ENCODE results near the gene ATL1. TPM values are rescaled to one million over a fixed set of nuclear protein-coding genes. Genes with fewer than 3 reads are reported as not detected.

The ATL1 gene
- total and polyA plus RNA-seq, 2 of the 4 experiments (the other 2 are of a cell fraction): 6.0 to 12.2 TPM

DNA sequence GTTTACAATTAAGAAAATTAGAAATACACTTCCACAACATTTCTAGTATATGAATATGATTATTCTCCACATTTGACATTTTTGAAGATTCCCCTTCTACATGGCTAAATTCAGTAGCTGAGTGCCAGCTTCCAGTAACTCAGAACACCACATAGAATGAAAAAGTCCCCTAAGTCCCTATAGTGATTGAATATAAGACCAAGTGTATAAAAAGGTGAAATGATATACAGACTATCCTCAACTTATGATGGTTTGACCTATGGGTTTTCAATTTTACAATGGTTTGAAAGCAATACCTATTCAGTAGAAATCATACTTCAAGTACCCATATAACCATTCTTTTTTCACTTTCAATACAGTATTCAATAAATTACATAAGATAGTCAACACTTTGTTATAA, 15.8 kb downstream of the ATL1 start:
- peaks cover 5 to 6% of the 10 kb centered on the region in 2 experiments; a peak in 1 of 4 replicates for H3K79me1 ChIP-seq (ENCODE audit: low read depth in 1 of 2, low read length in 2 of 2)
- H2AFZ ChIP-seq (replicated peaks; ENCODE audit: low read length, poor library complexity): no peak overlapping the region
- no peak overlapping the region for H3K9ac ChIP-seq (ENCODE audit: low read depth, low read length)
- H3K4me2 ChIP-seq (ENCODE audit: low read depth, low read length): no peak overlapping the region
- H2BK120ac ChIP-seq (ENCODE audit: low read depth, low read length): no peak overlapping the region
- in situ Hi-C loops (cut with MboI; ENCODE audit: low sequenced_read_pairs): loop anchor here (25.0 kb wide), 1 partner anchor 637 kb away; no protein-coding TSS in a partner anchor
- no peak overlapping the region for H3K4ac ChIP-seq (ENCODE audit: low read depth, low read length)
- no peaks in the 10 kb centered on the region for H3K9me1 ChIP-seq (ENCODE audit: insufficient read depth, low read length)
- no peaks in the 10 kb centered on the region for H3K36me3 ChIP-seq (ENCODE audit: control insufficient read depth, insufficient read depth, low read length)
- ChIA-PET POLR2A (ENCODE audit: unreplicated experiment) (interaction anchor here (0.5 kb wide), 1 partner anchor 392 kb away, joined by 10 read pairs; no protein-coding TSS in a partner anchor), CTCF (interaction anchor here (0.5 to 1.7 kb wide), 2 partner anchors 12 to 25 kb away, joined by 3 to 4 read pairs; no protein-coding TSS in a partner anchor)
- H3K9me3 ChIP-seq (ENCODE audit: control insufficient read depth, insufficient read depth, low read length): peaks cover 4% of the 10 kb centered on the region; the same call in 1 of the 2 replicates
- TF ChIP-seq BHLHE40 (IDR thresholded peaks at IDR 0.05; ENCODE audit: low read depth, low read length): no peak
- TF ChIP-seq RCOR1 (IDR thresholded peaks at IDR 0.05; ENCODE audit: insufficient replicate concordance, low read length): no peak
- TF ChIP-seq CHD1 (IDR thresholded peaks at IDR 0.05; ENCODE audit: low read depth, low read length): no peak
- TF ChIP-seq, protein P1, sequence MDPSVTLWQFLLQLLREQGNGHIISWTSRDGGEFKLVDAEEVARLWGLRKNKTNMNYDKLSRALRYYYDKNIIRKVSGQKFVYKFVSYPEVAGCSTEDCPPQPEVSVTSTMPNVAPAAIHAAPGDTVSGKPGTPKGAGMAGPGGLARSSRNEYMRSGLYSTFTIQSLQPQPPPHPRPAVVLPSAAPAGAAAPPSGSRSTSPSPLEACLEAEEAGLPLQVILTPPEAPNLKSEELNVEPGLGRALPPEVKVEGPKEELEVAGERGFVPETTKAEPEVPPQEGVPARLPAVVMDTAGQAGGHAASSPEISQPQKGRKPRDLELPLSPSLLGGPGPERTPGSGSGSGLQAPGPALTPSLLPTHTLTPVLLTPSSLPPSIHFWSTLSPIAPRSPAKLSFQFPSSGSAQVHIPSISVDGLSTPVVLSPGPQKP (IDR thresholded peaks at IDR 0.05; ENCODE audit: borderline replicate concordance, low read depth, low read length): no peak
- no peak for TF ChIP-seq POLR2A (IDR thresholded peaks at IDR 0.05; ENCODE audit: low read depth, low read length)
- TF ChIP-seq MAFK (IDR thresholded peaks at IDR 0.05; ENCODE audit: low read depth, low read length): no peak
- no peak for TF ChIP-seq SMC3 (IDR thresholded peaks at IDR 0.05; ENCODE audit: low read depth, low read length)
- TF ChIP-seq, protein P2, sequence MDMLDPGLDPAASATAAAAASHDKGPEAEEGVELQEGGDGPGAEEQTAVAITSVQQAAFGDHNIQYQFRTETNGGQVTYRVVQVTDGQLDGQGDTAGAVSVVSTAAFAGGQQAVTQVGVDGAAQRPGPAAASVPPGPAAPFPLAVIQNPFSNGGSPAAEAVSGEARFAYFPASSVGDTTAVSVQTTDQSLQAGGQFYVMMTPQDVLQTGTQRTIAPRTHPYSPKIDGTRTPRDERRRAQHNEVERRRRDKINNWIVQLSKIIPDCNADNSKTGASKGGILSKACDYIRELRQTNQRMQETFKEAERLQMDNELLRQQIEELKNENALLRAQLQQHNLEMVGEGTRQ (IDR thresholded peaks at IDR 0.05; ENCODE audit: low read depth, low read length): no peak
- TF ChIP-seq, protein P3, sequence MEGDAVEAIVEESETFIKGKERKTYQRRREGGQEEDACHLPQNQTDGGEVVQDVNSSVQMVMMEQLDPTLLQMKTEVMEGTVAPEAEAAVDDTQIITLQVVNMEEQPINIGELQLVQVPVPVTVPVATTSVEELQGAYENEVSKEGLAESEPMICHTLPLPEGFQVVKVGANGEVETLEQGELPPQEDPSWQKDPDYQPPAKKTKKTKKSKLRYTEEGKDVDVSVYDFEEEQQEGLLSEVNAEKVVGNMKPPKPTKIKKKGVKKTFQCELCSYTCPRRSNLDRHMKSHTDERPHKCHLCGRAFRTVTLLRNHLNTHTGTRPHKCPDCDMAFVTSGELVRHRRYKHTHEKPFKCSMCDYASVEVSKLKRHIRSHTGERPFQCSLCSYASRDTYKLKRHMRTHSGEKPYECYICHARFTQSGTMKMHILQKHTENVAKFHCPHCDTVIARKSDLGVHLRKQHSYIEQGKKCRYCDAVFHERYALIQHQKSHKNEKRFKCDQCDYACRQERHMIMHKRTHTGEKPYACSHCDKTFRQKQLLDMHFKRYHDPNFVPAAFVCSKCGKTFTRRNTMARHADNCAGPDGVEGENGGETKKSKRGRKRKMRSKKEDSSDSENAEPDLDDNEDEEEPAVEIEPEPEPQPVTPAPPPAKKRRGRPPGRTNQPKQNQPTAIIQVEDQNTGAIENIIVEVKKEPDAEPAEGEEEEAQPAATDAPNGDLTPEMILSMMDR (conservative IDR thresholded peaks at IDR 0.05; ENCODE audit: low read depth, low read length): no peak
- TF ChIP-seq MAZ (IDR thresholded peaks at IDR 0.05; ENCODE audit: borderline replicate concordance, low read depth, low read length): no peak
- no peak for TF ChIP-seq CEBPB (IDR thresholded peaks at IDR 0.05; ENCODE audit: low read depth, low read length)
- H2AK9ac ChIP-seq (replicated peaks; ENCODE audit: low read depth, low read length, poor library complexity): no peak overlapping the region
- no peak overlapping the region for H4K8ac ChIP-seq (ENCODE audit: low read depth in 2 of 2, low read length in 2 of 2)
- DNase-seq: no peak
- no peak overlapping the region for H3K23ac ChIP-seq (ENCODE audit: low read depth, low read length)
- H4K5ac ChIP-seq (ENCODE audit: low read depth, low read length): no peak overlapping the region
- peaks cover 2% of the 10 kb centered on the region; the same call in 1 of the 2 replicates for H3K4me1 ChIP-seq (ENCODE audit: control insufficient read depth, insufficient read depth, low read length)
- H3K27me3 ChIP-seq (ENCODE audit: control insufficient read depth, insufficient read depth, low read length): no peaks in the 10 kb centered on the region
- no peak overlapping the region for H3K4me3 ChIP-seq (ENCODE audit: insufficient read depth, low read depth, low read length)
- no peak overlapping the region for H2BK20ac ChIP-seq (ENCODE audit: low read depth, low read length)
- no peak overlapping the region for H2BK15ac ChIP-seq (ENCODE audit: low read depth, low read length)
- dilution Hi-C loops (cut with HindIII; ENCODE audit: low sequenced_read_pairs, unreplicated experiment): no loop called here
- no peak overlapping the region for H4K91ac ChIP-seq (ENCODE audit: insufficient read depth, low read depth, low read length)
- H4K20me1 ChIP-seq (ENCODE audit: insufficient read depth, low read length): no peaks in the 10 kb centered on the region
- BruUV-seq (replicated peaks): no TSS peak
- H2AK5ac ChIP-seq (ENCODE audit: low read depth, low read length): no peak overlapping the region
- H2BK5ac ChIP-seq (ENCODE audit: low read depth, low read length, poor library complexity, severe bottlenecking): no peak overlapping the region
- H3K18ac ChIP-seq (ENCODE audit: low read depth, low read length): no peak overlapping the region
- intact Hi-C loops (cut with micrococcal nuclease): loop anchor here (10.0 kb wide), 1 partner anchor 469 kb away; no protein-coding TSS in a partner anchor
- no peak overlapping the region for H3K27ac ChIP-seq (ENCODE audit: insufficient read depth, low read length)
- no peak overlapping the region for H3K14ac ChIP-seq (replicated peaks; ENCODE audit: low read depth, low read length)
- no peak for ATAC-seq (ENCODE audit: low read depth)
- no peak overlapping the region for H3K56ac ChIP-seq (ENCODE audit: extremely low read depth, insufficient read depth, low read length)

Measured in IMR-90 (cell line).